ENCODE measurements around the gene SLCO2B1.

GRCh38 chr11:75225794-75226193 is 74.9 kb downstream of the SLCO2B1 start:
- TF ChIP-seq POLR2AphosphoS5 (IDR thresholded peaks at IDR 0.05) = no peak
- TF ChIP-seq CTCF (IDR thresholded peaks at IDR 0.05) = no peak
- TF ChIP-seq POLR2A (IDR thresholded peaks at IDR 0.05) = no peak

All from transverse colon (tissue), 4 donors.